ENCODE data around the gene IER3. TPM values are rescaled to one million over a fixed set of nuclear protein-coding genes. Genes with fewer than 3 reads are reported as not detected.

IER3 gene
- total and polyA plus RNA-seq, 2 of the 13 experiments (the other 11 are each of a cell fraction or from before 2014, with no cell fraction given), result 51.1 to 131 TPM

GRCh38 chr6:30724906-30725667 is 19.3 kb downstream of the IER3 start (continued):
- no peak for TF ChIP-seq SAFB2 (CRISPR knock-in tag; IDR thresholded peaks at IDR 0.05; ENCODE audit: borderline replicate concordance, low read depth)
- TF ChIP-seq CREB1 (IDR thresholded peaks at IDR 0.05), result no peak
- 0 out of 2 replicates have a peak, but pooled peaks have one; percentile 46 for TF ChIP-seq CREB1 (CRISPR knock-in tag; IDR thresholded peaks at IDR 0.05)
- no peak for TF ChIP-seq PAXIP1 (CRISPR knock-in tag; conservative IDR thresholded peaks at IDR 0.05)
- no peak for TF ChIP-seq MED1 (CRISPR knock-in tag; IDR thresholded peaks at IDR 0.05)
- TF ChIP-seq NFE2L1 (CRISPR knock-in tag; IDR thresholded peaks at IDR 0.05; ENCODE audit: borderline replicate concordance), result no peak
- TF ChIP-seq GABPB1 (CRISPR knock-in tag; IDR thresholded peaks at IDR 0.05), result no peak
- 0 out of 2 replicates have a peak, but pooled peaks have one; percentile 4 for TF ChIP-seq ZNF558 (CRISPR knock-in tag; IDR thresholded peaks at IDR 0.05; ENCODE audit: borderline replicate concordance)
- TF ChIP-seq RXRB (CRISPR knock-in tag; IDR thresholded peaks at IDR 0.05; ENCODE audit: borderline replicate concordance), result 0 out of 2 replicates have a peak, but pooled peaks have one; percentile 4
- no peak for TF ChIP-seq ZNF143 (CRISPR knock-in tag; IDR thresholded peaks at IDR 0.05)
- TF ChIP-seq ZNF878 (CRISPR knock-in tag; IDR thresholded peaks at IDR 0.05), result 0 out of 2 replicates have a peak, but pooled peaks have one; percentile 3
- peak; percentile 45; the same call in 1 of the 2 replicates for TF ChIP-seq AFF4 (CRISPR knock-in tag; IDR thresholded peaks at IDR 0.05)
- TF ChIP-seq ZEB1 (IDR thresholded peaks at IDR 0.05; ENCODE audit: insufficient replicate concordance, low read depth), result peak; percentile 21
- no peak for TF ChIP-seq ZNF7 (CRISPR knock-in tag; IDR thresholded peaks at IDR 0.05)
- TF ChIP-seq, protein P1, sequence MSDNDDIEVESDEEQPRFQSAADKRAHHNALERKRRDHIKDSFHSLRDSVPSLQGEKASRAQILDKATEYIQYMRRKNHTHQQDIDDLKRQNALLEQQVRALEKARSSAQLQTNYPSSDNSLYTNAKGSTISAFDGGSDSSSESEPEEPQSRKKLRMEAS (IDR thresholded peaks at IDR 0.05), result no peak; the same call in 1 of the 2 replicates
- TF ChIP-seq, protein P2, sequence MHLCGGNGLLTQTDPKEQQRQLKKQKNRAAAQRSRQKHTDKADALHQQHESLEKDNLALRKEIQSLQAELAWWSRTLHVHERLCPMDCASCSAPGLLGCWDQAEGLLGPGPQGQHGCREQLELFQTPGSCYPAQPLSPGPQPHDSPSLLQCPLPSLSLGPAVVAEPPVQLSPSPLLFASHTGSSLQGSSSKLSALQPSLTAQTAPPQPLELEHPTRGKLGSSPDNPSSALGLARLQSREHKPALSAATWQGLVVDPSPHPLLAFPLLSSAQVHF (CRISPR knock-in tag; IDR thresholded peaks at IDR 0.05), result peak; percentile 53; the same call in 1 of the 2 replicates
- TF ChIP-seq THAP11 (CRISPR knock-in tag; IDR thresholded peaks at IDR 0.05), result 0 out of 2 replicates have a peak, but pooled peaks have one; percentile 4
- 0 out of 2 replicates have a peak, but pooled peaks have one; percentile 26 for TF ChIP-seq ATF1 (CRISPR knock-in tag; IDR thresholded peaks at IDR 0.05)
- TF ChIP-seq HINFP (CRISPR knock-in tag; IDR thresholded peaks at IDR 0.05; ENCODE audit: low read depth), result no peak
